OCI-LY7 (cell line): ENCODE measurements around the gene PET117. TPM values are rescaled to one million over a fixed set of nuclear protein-coding genes. Genes with fewer than 3 reads are reported as not detected.
"Not testable (repeated sequence)": the region's sequence is repeated elsewhere in the genome, so short reads cannot be mapped to it uniquely, and the experiment has no call there.

Source experiments
- BruUV-seq: library from RNA; stranded (reverse); fragments of 400-500 nt; replicated peaks from 2 replicates; lab custom pipeline; 2021; lab: Mats Ljungman, UMichigan
- CTCF ChIA-PET: fragments of 300-600 bp; sonication (Branson Sonifier 250); formaldehyde crosslinking; loops from one replicate; lab custom pipeline; 2022; ENCODE audit warnings: antibody characterized with exemption; ENCODE audit not compliant: unreplicated experiment; lab: Charles Lee
- POLR2A ChIA-PET: fragments of 300-600 bp; sonication (Branson Sonifier 250); formaldehyde crosslinking; loops from one replicate; lab custom pipeline; 2022; ENCODE audit warnings: antibody characterized with exemption; lab: Charles Lee
- DNase-seq: peaks from one replicate; pipeline ENCODE4 v3.0.0-alpha.2; 2015; ENCODE audit warnings: low spot score
- H2AFZ ChIP-seq: fragments of 200-600 bp; sonication (generic), shearing (Covaris generic); 2 replicates; pipeline ENCODE4 v1.6.1; 2014; ENCODE audit warnings: mild to moderate bottlenecking, antibody characterized with exemption, low read length, moderate library complexity
- H3K27ac ChIP-seq: fragments of 200-600 bp; sonication (generic); 2 replicates; pipeline ENCODE4 v1.5.1; 2014; ENCODE audit warnings: mixed run types, low read depth, mild to moderate bottlenecking, moderate library complexity, low read length, inconsistent platforms; ENCODE audit not compliant: poor library complexity, severe bottlenecking
- H3K36me3 ChIP-seq: fragments of 200-600 bp; sonication (generic); 2 replicates; pipeline ENCODE4 v1.6.1; 2014; ENCODE audit warnings: mild to moderate bottlenecking, antibody characterized with exemption, low read length, moderate library complexity, mixed read lengths; ENCODE audit not compliant: insufficient read depth
- H3K4me1 ChIP-seq: fragments of 200-600 bp; sonication (generic); 2 replicates; pipeline ENCODE4 v1.5.1; 2014; ENCODE audit warnings: mild to moderate bottlenecking, low read length; ENCODE audit not compliant: insufficient read depth, poor library complexity, severe bottlenecking
- H3K4me2 ChIP-seq: fragments of 200-600 bp; sonication (generic); 2 replicates; pipeline ENCODE4 v1.6.1; 2014; ENCODE audit warnings: mild to moderate bottlenecking, low read length
- H3K4me3 ChIP-seq: fragments of 200-600 bp; sonication (generic); 2 replicates; pipeline ENCODE4 v1.5.1; 2014; ENCODE audit warnings: mild to moderate bottlenecking, low read depth, low read length; ENCODE audit not compliant: poor library complexity, severe bottlenecking
- H3K79me2 ChIP-seq: fragments of 200-600 bp; sonication (generic); 2 replicates; pipeline ENCODE4 v1.6.1; 2016; ENCODE audit warnings: low read depth, mild to moderate bottlenecking, low read length, moderate library complexity, mixed read lengths; ENCODE audit not compliant: insufficient read depth
- H3K9me2 ChIP-seq: fragments of 200-600 bp; sonication (generic); 2 replicates; pipeline ENCODE4 v1.6.1; 2016; ENCODE audit warnings: mild to moderate bottlenecking, low read length, mixed read lengths; ENCODE audit not compliant: insufficient read depth
- H3K9me3 ChIP-seq: fragments of 200-600 bp; sonication (generic); 2 replicates; pipeline ENCODE4 v1.6.1; 2014; ENCODE audit warnings: mild to moderate bottlenecking, mixed run types, low read length, mixed read lengths
- H4K20me1 ChIP-seq: fragments of 200-600 bp; sonication (generic); 2 replicates; pipeline ENCODE4 v1.6.1; 2014; ENCODE audit warnings: mild to moderate bottlenecking, antibody characterized with exemption, low read length, moderate library complexity, mixed read lengths; ENCODE audit not compliant: insufficient read depth
- CTCF ChIP-seq: fragments of 200-600 bp; sonication (generic); conservative IDR thresholded peaks from 2 replicates; pipeline ENCODE4 v1.5.1; 2014; ENCODE audit warnings: mild to moderate bottlenecking, antibody characterized with exemption, low read length, moderate library complexity, mixed read lengths
- EZH2phosphoT487 ChIP-seq: fragments of 200-600 bp; sonication (generic); IDR thresholded peaks from 2 replicates; pipeline ENCODE4 v1.6.1; 2018; ENCODE audit warnings: low read depth, borderline replicate concordance, mild to moderate bottlenecking, mixed run types, antibody characterized with exemption, low read length, moderate library complexity, mixed read lengths
- intact Hi-C: fragments of 100-400 bp; cut with micrococcal nuclease; formaldehyde crosslinking; loops from one replicate; pipeline ENCODE4 v1.10.0; 2022; ENCODE audit not compliant: unreplicated experiment
- total RNA-seq, 2 experiments: library from RNA; depleted of rRNA in 1 of 2; stranded (reverse); fragments of >200 nt in 1 of 2; shearing (Covaris generic) in 1 of 2; gene quantifications; 2 replicates each; pipeline ENCODE4 v1.2.3, GENCODE V29; 2014 to 2022

Gene PET117
- total RNA-seq, 2 experiments from 2014 or later, result 13.1 to 20.9 TPM

- Histone ChIP-seq H2AFZ (no peak overlapping the region), H3K27ac (no peak overlapping the region), H3K9me2 (no peaks in the 10 kb centered on the region), H3K4me1 (no peaks in the 10 kb centered on the region), H3K4me2 (no peak overlapping the region), H3K9me3 (no peaks in the 10 kb centered on the region), H3K4me3 (no peak overlapping the region), H3K36me3 (no peaks in the 10 kb centered on the region), H4K20me1 (no peaks in the 10 kb centered on the region), H3K79me2 (no peaks in the 10 kb centered on the region)
- no TSS peak for BruUV-seq
- TF ChIP-seq CTCF (no peak), EZH2phosphoT487 (no peak)
- POLR2A ChIA-PET, result no interaction called here
- CTCF ChIA-PET, result interaction anchor here (0.6 kb wide), 1 partner anchor 350 kb away, joined by 5 read pairs; no protein-coding TSS in a partner anchor
- DNase-seq, result no peak
- intact Hi-C loops, result no loop called here
Measured at GRCh38 chr20:18101125-18101810, 36.4 kb upstream of the PET117 start.

- CTCF ChIA-PET, result no interaction called here
- no peaks in the 10 kb centered on the region for H3K9me2 ChIP-seq
- TF ChIP-seq CTCF (no peak), EZH2phosphoT487 (no peak)
- POLR2A ChIA-PET, result interaction anchor here (1.0 kb wide), 1 partner anchor 121 kb away, joined by 3 read pairs; no protein-coding TSS in a partner anchor
- no peaks in the 10 kb centered on the region for H3K36me3 ChIP-seq
- H3K27ac ChIP-seq, result no peak overlapping the region
- no peak for DNase-seq
- no peaks in the 10 kb centered on the region for H3K79me2 ChIP-seq
- no peaks in the 10 kb centered on the region for H3K9me3 ChIP-seq
- H3K4me1 ChIP-seq, result no peaks in the 10 kb centered on the region
- H4K20me1 ChIP-seq, result no peaks in the 10 kb centered on the region
- no peak overlapping the region for H2AFZ ChIP-seq
- no peak overlapping the region for H3K4me2 ChIP-seq
- no TSS peak for BruUV-seq
- H3K4me3 ChIP-seq, result no peak overlapping the region
- intact Hi-C loops, result no loop called here
Measured at GRCh38 chr20:18103497-18103896, 34.2 kb upstream of the PET117 start.

DNA sequence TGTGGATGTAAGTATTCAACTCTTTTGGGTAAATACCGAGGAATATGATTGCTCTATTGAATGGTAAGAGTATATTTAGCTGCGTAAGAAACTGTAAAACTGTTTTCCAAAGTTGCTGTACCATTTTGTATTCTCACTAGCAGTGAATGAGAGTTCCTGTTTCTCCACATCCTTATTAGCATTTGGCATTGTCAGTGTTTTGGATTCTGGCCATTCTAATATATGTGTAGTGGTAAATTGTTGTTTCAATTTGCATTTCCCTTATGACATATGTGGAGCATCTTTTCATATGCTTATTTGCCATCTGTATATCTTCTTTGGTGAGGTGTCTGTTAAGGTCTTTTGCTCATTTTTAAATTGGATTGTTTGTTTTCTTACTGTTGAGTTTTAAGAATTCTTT is 29.3 kb upstream of the PET117 start:
- ChIA-PET POLR2A (interaction anchor here (0.8 kb wide), 1 partner anchor 67 kb away, joined by 3 read pairs; no protein-coding TSS in a partner anchor), CTCF (no interaction called here)
- Histone ChIP-seq H3K9me2 (no peaks in the 10 kb centered on the region), H3K79me2 (no peaks in the 10 kb centered on the region), H2AFZ (no peak overlapping the region), H3K36me3 (no peaks in the 10 kb centered on the region), H3K4me3 (no peak overlapping the region), H3K27ac (no peak overlapping the region), H3K4me2 (no peak overlapping the region), H3K9me3 (no peaks in the 10 kb centered on the region), H4K20me1 (no peaks in the 10 kb centered on the region), H3K4me1 (no peaks in the 10 kb centered on the region)
- TF ChIP-seq EZH2phosphoT487, result no peak
- no peak for TF ChIP-seq CTCF
- DNase-seq, result no peak
- intact Hi-C loops, result no loop called here
- BruUV-seq, result no TSS peak

DNA sequence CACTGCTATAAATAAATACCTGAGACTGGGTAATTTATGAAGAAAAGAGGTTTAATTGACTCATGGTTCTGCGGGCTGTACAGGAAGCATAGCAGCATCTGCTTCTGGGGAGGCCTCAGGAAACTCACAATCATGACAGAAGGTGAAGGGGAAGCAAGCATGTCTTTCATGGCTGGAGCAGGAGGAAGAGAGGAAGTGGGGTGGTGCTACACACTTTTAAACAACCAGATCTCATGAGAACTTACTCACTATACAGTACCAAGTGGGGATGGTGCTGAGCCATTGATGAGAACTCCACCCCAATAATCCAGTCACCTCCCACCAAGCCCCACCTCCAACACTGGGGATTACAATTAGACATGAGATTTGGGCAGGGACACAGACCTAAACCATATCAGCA is 9.1 kb upstream of the PET117 start:
- H3K27ac ChIP-seq, H3K4me2 ChIP-seq, H3K4me1 ChIP-seq, POLR2A ChIA-PET, intact Hi-C loops, H4K20me1 ChIP-seq, DNase-seq, H3K9me2 ChIP-seq, H3K4me3 ChIP-seq, H3K9me3 ChIP-seq, H2AFZ ChIP-seq, CTCF ChIA-PET, H3K36me3 ChIP-seq, H3K79me2 ChIP-seq, BruUV-seq: not testable (repeated sequence)
